Esophagus (tissue), 2 donors: ENCODE results near the gene TPT1. TPM values are rescaled to one million over a fixed set of nuclear protein-coding genes. Genes with fewer than 3 reads are reported as not detected.
"Not testable (repeated sequence)": the region's sequence is repeated elsewhere in the genome, so short reads cannot be mapped to it uniquely, and the experiment has no call there.

ENCODE experiments used
- H3K27ac ChIP-seq, 2 donors: one replicate each; pipeline ENCODE4 v1.5.1; 2013; ENCODE audit warnings: low read depth in 2 of 2, mild to moderate bottlenecking in 2 of 2, inconsistent platforms in 1 of 2, low read length in 1 of 2, moderate library complexity in 1 of 2
- H3K27me3 ChIP-seq, 2 donors: one replicate each; pipeline ENCODE4 v1.6.1; 2013; ENCODE audit warnings: low read length in 2 of 2, control low read depth in 1 of 2, mild to moderate bottlenecking in 1 of 2; ENCODE audit not compliant: insufficient read depth in 2 of 2, control insufficient read depth in 1 of 2
- H3K36me3 ChIP-seq, 2 donors: one replicate each; pipeline ENCODE4 v1.6.1; 2013; ENCODE audit warnings: low read length in 1 of 2; ENCODE audit not compliant: control insufficient read depth in 2 of 2, insufficient read depth in 2 of 2
- H3K4me1 ChIP-seq, 2 donors: one replicate each; pipeline ENCODE4 v1.6.1; 2013; ENCODE audit warnings: low read length in 1 of 2; ENCODE audit not compliant: control insufficient read depth in 2 of 2, insufficient read depth in 2 of 2
- H3K4me3 ChIP-seq, 2 donors: one replicate each; pipeline ENCODE4 v1.5.1; 2013; ENCODE audit warnings: low read length in 2 of 2, mild to moderate bottlenecking in 2 of 2, low read depth in 1 of 2, moderate library complexity in 1 of 2
- H3K9me3 ChIP-seq, 2 donors: one replicate each; pipeline ENCODE4 v1.6.1; 2013; ENCODE audit warnings: mild to moderate bottlenecking in 2 of 2, low read depth in 1 of 2, low read length in 1 of 2, moderate library complexity in 1 of 2; ENCODE audit not compliant: control insufficient read depth in 2 of 2, insufficient read depth in 1 of 2
- WGBS, 2 donors: extraction: QIAGEN DNeasy Blood & Tissue Kit; methylation state at CpG; one replicate each; pipeline ENCODE4 v1.1.7; 2013; 5-methylcytosine and 5-hydroxymethylcytosine counted together
- polyA plus RNA-seq, 2 donors: library from polyadenylated mRNA; stranded (reverse); fragments of 200-250 nt; gene quantifications; one replicate each; pipeline ENCODE4 v1.2.3, GENCODE V29; 2013
- donor health status: healthy with polysubstance abuse.
- donor health status: Bipolar disorder and iron deficiency.

TPT1 gene
- polyA plus RNA-seq, 2 donors = 5,857 to 6,692 TPM

DNA sequence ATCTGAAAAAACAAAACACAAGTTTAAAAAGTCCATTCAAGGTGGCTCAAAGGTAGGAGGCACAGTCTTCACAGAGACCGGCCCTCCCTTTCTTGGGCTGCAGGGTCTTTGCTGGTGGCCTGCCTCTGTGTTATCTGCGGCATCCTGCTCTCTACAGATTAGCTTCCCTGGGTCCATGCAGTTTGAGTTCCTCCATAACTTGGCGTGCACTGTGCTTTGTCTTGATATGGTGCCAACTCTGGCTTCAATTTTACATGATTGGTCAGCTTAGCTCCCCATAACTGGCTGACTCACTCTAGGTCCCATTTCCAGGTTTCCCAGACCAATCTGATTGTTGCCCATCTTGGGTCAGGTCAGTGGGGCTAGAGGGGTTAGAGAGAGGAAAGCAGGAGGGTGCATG is 41.8 kb downstream of the TPT1 start:
- Histone ChIP-seq H3K27ac (no peak overlapping the region), H3K4me3 (no peak overlapping the region), H3K27me3 (no peaks in the 10 kb centered on the region), H3K9me3 (no peaks in the 10 kb centered on the region), H3K36me3 (no peaks in the 10 kb centered on the region), H3K4me1 (no peaks in the 10 kb centered on the region)
- WGBS, 2 donors = 70 to 72% methylated on average over 3 of the region's 3 CpGs

DNA sequence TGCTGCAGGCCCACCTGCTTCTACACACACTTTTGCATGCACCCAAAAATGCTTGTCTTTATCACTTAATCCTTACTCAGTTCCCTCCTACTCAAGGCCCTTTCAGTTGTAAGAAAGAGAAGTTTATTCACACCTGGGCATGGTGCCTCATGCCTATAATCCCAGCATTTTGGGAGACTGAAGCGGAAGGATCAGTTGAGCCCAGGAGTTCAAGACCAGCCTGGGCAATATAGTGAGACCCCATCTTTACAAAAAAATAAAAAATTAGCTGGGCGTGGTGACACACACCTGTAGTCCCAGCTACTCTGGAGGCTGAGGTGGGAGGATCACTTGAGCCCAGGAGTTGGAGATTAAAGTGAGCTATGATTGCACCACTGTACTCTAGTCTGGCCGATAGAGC is 42.4 kb downstream of the TPT1 start:
- H3K4me3 ChIP-seq, H3K27ac ChIP-seq, H3K27me3 ChIP-seq, H3K4me1 ChIP-seq, H3K36me3 ChIP-seq, H3K9me3 ChIP-seq: not testable (repeated sequence)
- WGBS, 2 donors = 95 to 99% methylated on average over 3 of the region's 3 CpGs

DNA sequence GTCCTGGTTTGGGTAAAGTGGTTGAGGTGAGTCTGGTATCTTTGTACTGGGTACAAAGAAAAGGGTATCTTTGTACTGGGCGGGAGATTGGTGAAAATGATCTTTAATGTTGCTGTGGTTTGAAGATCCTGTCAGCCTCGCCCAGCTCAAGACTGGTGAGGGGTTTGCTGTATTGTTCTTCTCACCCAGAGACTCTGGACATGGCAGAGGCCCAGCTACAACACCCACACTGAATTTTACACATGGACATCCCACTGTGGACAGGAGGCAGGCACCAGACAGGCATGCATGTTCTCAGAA is 42.8 kb downstream of the TPT1 start:
- WGBS, 2 donors = 76 to 87% methylated on average over 2 of the region's 2 CpGs
- H3K27ac ChIP-seq = no peak overlapping the region
- H3K9me3 ChIP-seq = no peaks in the 10 kb centered on the region

DNA sequence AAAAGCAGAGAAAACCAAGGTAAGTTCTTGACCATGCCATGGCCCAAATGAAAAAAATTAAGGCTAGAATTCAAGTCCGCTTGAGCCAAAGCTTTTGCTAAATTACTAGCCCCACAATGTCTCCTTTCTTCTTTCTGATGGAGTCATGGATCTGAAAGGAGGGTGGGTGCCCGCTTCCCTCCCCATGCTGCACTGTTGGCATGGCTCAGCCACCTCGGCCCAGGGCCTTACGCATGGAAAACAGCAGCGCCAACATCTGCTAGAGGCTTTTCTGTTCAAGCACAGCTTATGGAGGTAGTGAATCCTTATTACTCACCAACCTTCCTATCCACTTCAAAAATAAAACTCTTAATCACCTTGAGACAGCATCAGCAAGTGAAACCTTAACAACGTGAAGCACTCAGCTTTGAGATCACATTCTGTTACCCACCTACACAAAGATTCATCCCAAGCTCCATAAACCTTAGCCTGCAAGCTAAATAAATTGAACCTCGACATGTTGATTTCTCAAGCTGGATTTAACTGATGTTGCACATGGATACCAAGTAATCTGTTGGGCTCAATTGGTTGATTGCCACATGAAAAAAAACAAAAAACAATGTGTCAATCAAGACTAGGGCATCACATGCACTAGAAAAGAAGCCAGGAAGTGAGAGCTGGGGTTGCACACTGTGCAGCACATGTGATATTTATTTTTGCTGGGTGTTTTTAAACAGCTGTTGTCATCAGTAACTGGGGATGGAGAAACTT is 43.4 kb downstream of the TPT1 start:
- H3K4me1 ChIP-seq = no peaks in the 10 kb centered on the region
- no peaks in the 10 kb centered on the region for H3K36me3 ChIP-seq
- H3K27me3 ChIP-seq = no peaks in the 10 kb centered on the region
- H3K4me3 ChIP-seq = no peak overlapping the region
- 76 to 81% methylated on average over 7 of the region's 7 CpGs for WGBS, 2 donors
- no peaks in the 10 kb centered on the region for H3K9me3 ChIP-seq
- no peak overlapping the region for H3K27ac ChIP-seq

More for the DNA sequence above, 42.8 kb downstream of the TPT1 start:
- Histone ChIP-seq H3K4me1 (no peaks in the 10 kb centered on the region), H3K36me3 (no peaks in the 10 kb centered on the region), H3K4me3 (no peak overlapping the region), H3K27me3 (no peaks in the 10 kb centered on the region)

DNA sequence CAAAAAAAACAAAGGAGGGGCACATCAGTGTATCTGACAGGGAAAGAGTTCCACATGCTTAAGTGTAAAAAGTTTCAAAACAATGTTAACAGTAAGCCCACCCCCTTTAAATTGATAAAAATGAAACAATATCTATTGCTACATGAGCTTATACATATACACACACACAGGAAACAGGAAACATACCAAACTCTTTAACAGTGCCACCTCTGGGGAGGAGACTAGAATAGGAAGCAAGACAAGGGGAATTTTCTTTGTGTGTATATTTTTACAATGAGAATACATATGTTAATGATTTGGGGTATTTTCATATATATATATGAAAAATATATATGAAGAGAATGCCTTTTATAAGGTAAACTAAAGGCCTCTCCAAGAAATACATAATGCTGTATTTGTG is 44.7 kb downstream of the TPT1 start:
- H3K4me3 ChIP-seq = no peak overlapping the region
- H3K27me3 ChIP-seq = no peaks in the 10 kb centered on the region
- no peaks in the 10 kb centered on the region for H3K36me3 ChIP-seq
- H3K4me1 ChIP-seq = no peaks in the 10 kb centered on the region
- no peak overlapping the region for H3K27ac ChIP-seq
- no peaks in the 10 kb centered on the region for H3K9me3 ChIP-seq

DNA sequence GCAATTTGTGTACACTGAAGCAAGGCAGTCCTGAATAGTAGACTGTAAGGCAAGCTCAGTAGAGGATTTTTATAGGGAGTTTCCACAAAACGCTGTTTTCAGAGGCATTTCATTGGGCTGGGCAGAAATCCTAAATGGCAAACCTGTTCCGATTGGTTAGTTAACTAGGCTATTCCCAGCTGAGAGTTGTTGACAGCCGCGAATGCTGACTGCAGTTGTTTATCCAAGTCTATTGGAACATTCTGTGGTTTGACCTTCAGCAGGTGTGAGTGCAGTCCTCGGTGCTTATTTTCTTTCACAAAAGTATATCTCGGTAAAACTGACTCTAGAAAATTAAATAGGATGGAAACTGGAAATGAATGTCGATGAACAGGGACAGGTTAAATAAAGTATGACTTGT is 45.4 kb downstream of the TPT1 start:
- 69 to 76% methylated on average over 7 of the region's 7 CpGs for WGBS, 2 donors
- Histone ChIP-seq H3K4me1 (no peaks in the 10 kb centered on the region), H3K4me3 (no peak overlapping the region), H3K9me3 (no peaks in the 10 kb centered on the region), H3K27me3 (no peaks in the 10 kb centered on the region), H3K27ac (no peak overlapping the region), H3K36me3 (no peaks in the 10 kb centered on the region)

DNA sequence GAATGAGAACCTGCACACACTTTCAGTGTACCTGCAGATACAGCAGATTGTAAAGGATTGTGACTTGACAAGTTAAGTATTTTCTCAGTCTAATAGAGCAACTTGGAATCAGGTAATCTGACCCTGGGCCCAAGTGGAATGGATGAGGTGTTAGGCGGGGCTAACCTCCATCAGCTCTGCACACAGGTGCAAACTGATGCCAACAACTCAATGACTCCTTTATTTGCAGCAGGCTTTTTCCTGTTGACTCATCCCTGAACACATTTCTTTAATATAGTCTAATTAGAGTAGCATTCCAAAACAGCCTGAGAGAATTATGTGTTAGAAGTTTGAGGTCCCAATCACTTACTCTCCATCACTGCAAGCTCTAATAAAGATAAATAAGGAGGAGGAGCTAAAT is 48.8 kb downstream of the TPT1 start:
- Histone ChIP-seq H3K9me3 (no peaks in the 10 kb centered on the region), H3K36me3 (no peaks in the 10 kb centered on the region), H3K4me3 (no peak overlapping the region), H3K27ac (no peak overlapping the region), H3K4me1 (no peaks in the 10 kb centered on the region), H3K27me3 (no peaks in the 10 kb centered on the region)
- WGBS, 2 donors = 69 to 73% methylated on average over 1 of the region's 1 CpG

DNA sequence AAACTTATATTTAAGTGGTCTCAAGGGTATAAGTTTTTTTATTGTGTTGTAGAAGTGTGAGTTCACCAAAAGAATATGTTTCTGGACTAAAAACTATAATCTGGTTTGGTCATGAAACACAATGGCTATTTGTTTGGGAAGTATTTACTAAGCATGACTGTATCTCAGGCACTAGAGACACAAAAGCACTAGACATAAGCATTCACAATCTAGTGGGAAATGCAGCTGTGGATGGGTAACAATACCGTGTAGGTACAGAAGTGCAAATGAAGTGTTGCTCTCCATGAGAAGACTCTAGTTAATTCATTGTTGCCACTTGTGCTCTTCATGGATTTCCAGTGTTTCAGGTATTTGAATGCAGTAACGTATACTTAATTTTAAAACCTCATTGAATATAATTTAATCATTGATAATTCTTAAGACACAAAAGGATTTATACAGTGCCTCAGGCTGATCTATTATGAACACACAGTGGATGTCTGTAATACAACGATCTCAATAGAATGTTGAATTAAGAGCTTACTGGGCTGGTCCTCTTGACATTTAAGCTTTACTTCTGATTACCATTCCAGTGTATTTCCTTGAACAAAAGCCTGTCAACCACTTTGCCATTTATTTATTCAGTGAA is 50.9 kb downstream of the TPT1 start:
- Histone ChIP-seq H3K27me3 (no peaks in the 10 kb centered on the region), H3K36me3 (no peaks in the 10 kb centered on the region), H3K4me3 (no peak overlapping the region), H3K4me1 (no peaks in the 10 kb centered on the region), H3K9me3 (no peaks in the 10 kb centered on the region), H3K27ac (no peak overlapping the region)
- WGBS, 2 donors = 68 to 83% methylated on average over 3 of the region's 3 CpGs
